AG09319 (cell line): ENCODE data around the gene CUEDC1.

Experiments used
- DNase-seq: peaks from one replicate; pipeline ENCODE4 v3.0.0-alpha.2; 2010; ENCODE audit warnings: low read depth; ENCODE audit errors: extremely low read depth
- TF ChIP-seq, protein P1 (sequence below): IDR thresholded peaks from 2 replicates; pipeline ENCODE4 v1.5.1; 2011; ENCODE audit warnings: low read depth, mild to moderate bottlenecking, inconsistent platforms, low read length, moderate library complexity

Gene CUEDC1

GRCh38 chr17:57990037-57990436 is 34.8 kb upstream of the CUEDC1 start:
- TF ChIP-seq, protein P1, sequence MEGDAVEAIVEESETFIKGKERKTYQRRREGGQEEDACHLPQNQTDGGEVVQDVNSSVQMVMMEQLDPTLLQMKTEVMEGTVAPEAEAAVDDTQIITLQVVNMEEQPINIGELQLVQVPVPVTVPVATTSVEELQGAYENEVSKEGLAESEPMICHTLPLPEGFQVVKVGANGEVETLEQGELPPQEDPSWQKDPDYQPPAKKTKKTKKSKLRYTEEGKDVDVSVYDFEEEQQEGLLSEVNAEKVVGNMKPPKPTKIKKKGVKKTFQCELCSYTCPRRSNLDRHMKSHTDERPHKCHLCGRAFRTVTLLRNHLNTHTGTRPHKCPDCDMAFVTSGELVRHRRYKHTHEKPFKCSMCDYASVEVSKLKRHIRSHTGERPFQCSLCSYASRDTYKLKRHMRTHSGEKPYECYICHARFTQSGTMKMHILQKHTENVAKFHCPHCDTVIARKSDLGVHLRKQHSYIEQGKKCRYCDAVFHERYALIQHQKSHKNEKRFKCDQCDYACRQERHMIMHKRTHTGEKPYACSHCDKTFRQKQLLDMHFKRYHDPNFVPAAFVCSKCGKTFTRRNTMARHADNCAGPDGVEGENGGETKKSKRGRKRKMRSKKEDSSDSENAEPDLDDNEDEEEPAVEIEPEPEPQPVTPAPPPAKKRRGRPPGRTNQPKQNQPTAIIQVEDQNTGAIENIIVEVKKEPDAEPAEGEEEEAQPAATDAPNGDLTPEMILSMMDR: no peak
- no peak for DNase-seq

DNA sequence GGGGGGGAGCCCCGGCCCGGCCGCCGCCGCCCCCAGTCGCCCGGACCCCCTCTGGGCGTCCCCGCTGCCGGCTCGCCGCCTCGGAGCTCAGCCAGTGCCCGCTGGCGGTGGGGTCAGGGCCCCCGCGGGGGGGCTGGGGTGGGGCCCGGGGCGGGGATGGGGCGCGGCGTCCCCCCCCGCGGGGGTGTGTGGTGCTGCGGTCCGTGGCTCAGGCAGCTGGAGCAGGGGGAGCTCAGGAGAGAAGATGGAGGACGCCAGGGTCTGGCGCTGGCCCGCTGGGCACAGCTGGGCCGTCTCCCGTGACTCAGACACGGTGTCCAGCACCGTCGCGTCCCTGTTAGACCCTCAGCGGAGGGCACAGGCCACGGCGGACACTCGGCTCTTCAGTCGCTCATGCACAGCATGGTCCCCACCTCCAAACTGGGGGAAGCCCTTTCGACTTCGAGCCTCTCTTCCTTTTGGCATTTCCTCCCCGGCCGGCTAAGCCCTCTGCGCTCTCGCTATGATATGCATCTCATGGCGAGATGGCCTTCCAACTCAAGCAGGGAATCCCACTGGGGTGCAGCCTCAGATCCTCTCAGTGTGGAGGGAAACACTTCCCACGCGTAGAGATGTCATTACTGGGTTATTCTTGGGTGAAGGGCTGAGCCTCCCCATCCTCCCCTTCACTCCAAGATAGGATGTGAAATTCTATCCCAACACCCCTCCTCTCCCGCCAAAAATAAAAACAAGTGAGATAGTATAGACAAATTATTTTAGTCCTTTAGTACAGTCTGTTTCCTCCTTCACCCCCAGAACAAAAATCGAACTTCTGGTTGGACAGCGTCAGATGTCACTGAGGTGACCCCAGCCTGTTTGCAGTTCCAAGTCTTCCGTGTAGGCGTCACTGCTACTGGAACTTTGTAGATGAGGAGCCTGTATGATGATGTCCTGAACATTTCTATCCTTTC is 33.4 kb upstream of the CUEDC1 start:
- TF ChIP-seq, protein P1: no peak
- DNase-seq: no peak

GRCh38 chr17:57987581-57988300 is 32.5 kb upstream of the CUEDC1 start, which contains the start of gene VEZF1:
Gene VEZF1, minus strand, starts transcription at chr17:57988254. Its CDS starts 143 bp downstream, at chr17:57988111.
- no peak for DNase-seq
- TF ChIP-seq, protein P1: no peak

DNA sequence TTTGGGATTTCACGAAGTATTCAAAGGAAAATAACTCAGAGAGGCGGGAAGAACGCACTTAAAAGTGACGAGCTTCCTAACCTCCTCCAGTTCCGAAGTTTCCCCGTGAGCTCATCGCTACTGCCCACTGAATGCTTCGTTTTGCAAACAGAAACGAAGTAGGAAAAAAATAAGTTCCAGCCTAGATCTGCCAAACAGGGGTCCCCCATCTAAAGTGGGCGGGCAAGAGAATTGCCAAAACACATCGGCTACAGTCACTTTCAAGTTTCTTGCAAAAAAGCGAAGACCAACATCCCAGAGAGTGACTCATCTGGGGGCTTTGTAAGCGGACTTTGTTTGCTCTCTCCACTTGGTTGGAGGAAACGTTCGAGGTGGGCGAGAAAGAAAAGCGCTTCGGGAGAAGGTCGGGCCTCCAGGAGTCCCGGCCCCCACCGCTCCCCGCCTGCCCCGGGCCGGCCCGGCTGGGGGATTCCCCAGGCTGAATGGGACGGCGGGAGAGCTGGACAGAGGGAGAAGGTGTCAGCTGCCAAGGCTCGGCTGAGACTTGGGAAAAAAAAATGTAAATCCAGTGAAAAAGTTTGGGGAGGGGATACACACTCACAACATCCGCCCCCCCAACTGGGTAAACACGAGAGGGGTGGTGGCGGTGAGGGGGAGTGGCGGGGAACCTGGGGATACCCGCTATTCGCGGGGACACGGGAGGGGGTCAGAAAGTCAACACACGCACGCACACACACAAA is 31.8 kb upstream of the CUEDC1 start:
- TF ChIP-seq, protein P1: no peak
- no peak for DNase-seq

GRCh38 chr17:57985675-57985974 is 30.4 kb upstream of the CUEDC1 start:
- no peak for DNase-seq
- TF ChIP-seq, protein P1: no peak

- DNase-seq: no peak
- TF ChIP-seq, protein P1: no peak
These were observed 29.9 kb upstream of the CUEDC1 start for GRCh38 chr17:57984936-57985674.
